H9 (cell line): Measurements from ENCODE around the gene TIMM23. TPM values are rescaled to one million over a fixed set of nuclear protein-coding genes. Genes with fewer than 3 reads are reported as not detected.

ENCODE experiments used
- DNase-seq: peaks from one replicate; pipeline ENCODE4 v3.0.0-alpha.2; 2017
- H2AFZ ChIP-seq: one replicate; pipeline ENCODE4 v1.6.1; 2013; ENCODE audit warnings: mild to moderate bottlenecking, low read length, control low read depth, moderate library complexity
- H2AK5ac ChIP-seq: 2 replicates; pipeline ENCODE4 v1.6.1; 2013; ENCODE audit warnings: low read length, control low read depth, mixed read lengths; ENCODE audit not compliant: insufficient read length
- H2BK120ac ChIP-seq: one replicate; pipeline ENCODE4 v1.6.1; 2013; ENCODE audit warnings: low read depth, mild to moderate bottlenecking, low read length, control low read depth, inconsistent platforms; ENCODE audit not compliant: poor library complexity, severe bottlenecking
- H2BK12ac ChIP-seq: 2 replicates; pipeline ENCODE4 v1.6.1; 2013; ENCODE audit warnings: low read length, control low read depth, mixed read lengths, low read depth; ENCODE audit not compliant: insufficient read length
- H2BK15ac ChIP-seq: 2 replicates; pipeline ENCODE4 v1.6.1; 2013; ENCODE audit warnings: low read depth, low read length, control low read depth
- H2BK20ac ChIP-seq: one replicate; pipeline ENCODE4 v1.6.1; 2013; ENCODE audit warnings: low read depth, mild to moderate bottlenecking, low read length, control low read depth, inconsistent platforms; ENCODE audit not compliant: poor library complexity, severe bottlenecking
- H2BK5ac ChIP-seq: 2 replicates; pipeline ENCODE4 v1.6.1; 2013; ENCODE audit warnings: low read length, control low read depth, mixed read lengths; ENCODE audit not compliant: insufficient read length
- H3K14ac ChIP-seq: 2 replicates; pipeline ENCODE4 v1.6.1; 2013; ENCODE audit warnings: low read length, control low read depth; ENCODE audit not compliant: insufficient read depth
- H3K18ac ChIP-seq: 2 replicates; pipeline ENCODE4 v1.6.1; 2013; ENCODE audit warnings: low read depth, mild to moderate bottlenecking, mixed read lengths, low read length, control low read depth; ENCODE audit not compliant: insufficient read length
- H3K23ac ChIP-seq: 2 replicates; pipeline ENCODE4 v1.6.1; 2013; ENCODE audit warnings: low read length, control low read depth, mixed read lengths, low read depth; ENCODE audit not compliant: insufficient read length
- H3K23me2 ChIP-seq: 2 replicates; pipeline ENCODE4 v1.6.1; 2013; ENCODE audit warnings: low read depth, mild to moderate bottlenecking, mixed read lengths, low read length, control low read depth; ENCODE audit not compliant: insufficient read length, poor library complexity, severe bottlenecking
- H3K27ac ChIP-seq: 2 replicates; pipeline ENCODE4 v1.5.1; 2013; ENCODE audit warnings: low read length, control low read depth, mixed read lengths, low read depth; ENCODE audit not compliant: insufficient read length
- H3K27me3 ChIP-seq: 2 replicates; pipeline ENCODE4 v1.6.1; 2013; ENCODE audit warnings: low read length, control low read depth, inconsistent platforms; ENCODE audit not compliant: insufficient read depth
- H3K4ac ChIP-seq: 2 replicates; pipeline ENCODE4 v1.6.1; 2013; ENCODE audit warnings: low read depth, mild to moderate bottlenecking, control low read depth, inconsistent platforms, low read length, moderate library complexity
- H3K4me1 ChIP-seq: 2 replicates; pipeline ENCODE4 v1.6.1; 2013; ENCODE audit warnings: low read length, control low read depth, inconsistent platforms; ENCODE audit not compliant: insufficient read depth
- H3K4me2 ChIP-seq: 2 replicates; pipeline ENCODE4 v1.6.1; 2013; ENCODE audit warnings: low read length, control low read depth, mixed read lengths; ENCODE audit not compliant: insufficient read length, insufficient read depth
- H3K56ac ChIP-seq: 2 replicates; pipeline ENCODE4 v1.6.1; 2013; ENCODE audit warnings: low read depth, mild to moderate bottlenecking, mixed read lengths, low read length, control low read depth; ENCODE audit not compliant: insufficient read length
- H3K79me1 ChIP-seq: 2 replicates; pipeline ENCODE4 v1.6.1; 2013; ENCODE audit warnings: low read depth, mild to moderate bottlenecking, moderate library complexity, low read length, control low read depth, inconsistent platforms; ENCODE audit not compliant: insufficient read depth, poor library complexity, severe bottlenecking
- H3K79me2 ChIP-seq: 2 replicates; pipeline ENCODE4 v1.6.1; 2013; ENCODE audit warnings: low read length, control low read depth, inconsistent platforms; ENCODE audit not compliant: insufficient read depth
- H3K9ac ChIP-seq: 2 replicates; pipeline ENCODE4 v1.6.1; 2013; ENCODE audit warnings: low read length, control low read depth, mixed read lengths; ENCODE audit not compliant: insufficient read length; ENCODE audit errors: extremely low read depth
- H3K9me3 ChIP-seq: one replicate; pipeline ENCODE4 v1.6.1; 2013; ENCODE audit warnings: low read depth, low read length, inconsistent platforms; ENCODE audit not compliant: control insufficient read depth
- H3T11ph ChIP-seq: one replicate; pipeline ENCODE4 v1.6.1; 2013; ENCODE audit warnings: mild to moderate bottlenecking, low read length, control low read depth, inconsistent platforms
- H4K20me1 ChIP-seq: one replicate; pipeline ENCODE4 v1.6.1; 2013; ENCODE audit not compliant: control insufficient read depth, insufficient read length, insufficient read depth
- H4K5ac ChIP-seq: 2 replicates; pipeline ENCODE4 v1.6.1; 2013; ENCODE audit warnings: low read depth, mild to moderate bottlenecking, mixed read lengths, low read length, control low read depth; ENCODE audit not compliant: insufficient read length
- H4K8ac ChIP-seq: replicated peaks from 2 replicates; pipeline ENCODE4 v1.6.1; 2013; ENCODE audit warnings: low read length, control low read depth, mixed read lengths, low read depth; ENCODE audit not compliant: insufficient read length
- H4K91ac ChIP-seq: 2 replicates; pipeline ENCODE4 v1.6.1; 2013; ENCODE audit warnings: low read depth, mild to moderate bottlenecking, moderate library complexity, mixed read lengths, low read length, control low read depth; ENCODE audit not compliant: insufficient read length
- H3K27ac Mint-ChIP-seq, 3 experiments: 2 replicates in 2 of 3; 3 replicates in 1 of 3; pipeline ENCODE4 v1.8.0; 2020 to 2021; ENCODE audit warnings: mixed read lengths in 3 of 3, mild to moderate bottlenecking in 1 of 3, moderate library complexity in 1 of 3
- H3K27me3 Mint-ChIP-seq: 2 replicates; pipeline ENCODE4 v1.8.0; 2021; ENCODE audit warnings: low read depth, mild to moderate bottlenecking, moderate library complexity, mixed read lengths
- H3K36me3 Mint-ChIP-seq, 3 experiments: 2 replicates in 2 of 3; 3 replicates in 1 of 3; pipeline ENCODE4 v1.8.0; 2020 to 2021; ENCODE audit warnings: low read depth in 3 of 3, mixed read lengths in 3 of 3; ENCODE audit not compliant: insufficient read depth in 1 of 3
- H3K4me1 Mint-ChIP-seq, 2 experiments: 2 replicates each; pipeline ENCODE4 v1.8.0; 2020; ENCODE audit warnings: mixed read lengths in 2 of 2
- H3K4me3 Mint-ChIP-seq, 2 experiments: 2 replicates in 1 of 2; 3 replicates in 1 of 2; pipeline ENCODE4 v1.8.0; 2020 to 2021; ENCODE audit warnings: mild to moderate bottlenecking in 2 of 2, mixed read lengths in 2 of 2, moderate library complexity in 1 of 2
- H3K9me3 Mint-ChIP-seq, 2 experiments: 2 replicates in 1 of 2; 3 replicates in 1 of 2; pipeline ENCODE4 v1.8.0; 2020; ENCODE audit warnings: mild to moderate bottlenecking in 2 of 2, mixed read lengths in 2 of 2, moderate library complexity in 1 of 2
- CTCF ChIP-seq: fragments of 200-600 bp; sonication (generic); conservative IDR thresholded peaks from 3 replicates; pipeline ENCODE4 v1.8.0; 2021; ENCODE audit warnings: antibody characterized with exemption, mild to moderate bottlenecking
- WGBS: extraction: QIAGEN DNeasy Blood & Tissue Kit; methylation state at CpG from one replicate; pipeline ENCODE4 v1.1.7; 2013; ENCODE audit warnings: missing lambda C conversion rate, low lambda C conversion rate, mixed read lengths; ENCODE audit not compliant: insufficient read length; ENCODE audit errors: extremely low coverage; 5-methylcytosine and 5-hydroxymethylcytosine counted together
- total RNA-seq: library from RNA; stranded (reverse); gene quantifications from 2 replicates; pipeline ENCODE4 v1.2.1, GENCODE V29; 2021

Gene TIMM23
- total RNA-seq, 1 experiment from 2014 or later = 105 TPM

- Histone ChIP-seq H3K23me2 (no peaks in the 10 kb centered on the region), H3K18ac (no peak overlapping the region), H3T11ph (no peak overlapping the region), H4K5ac (no peak overlapping the region), H2BK12ac (no peak overlapping the region), H3K27me3 (no peaks in the 10 kb centered on the region), H2BK15ac (no peak overlapping the region), H3K79me1 (peaks cover 3% of the 10 kb centered on the region), H2BK5ac (no peak overlapping the region), H4K8ac (no peak overlapping the region), H3K27ac (no peak overlapping the region), H3K79me2 (peaks cover 3% of the 10 kb centered on the region; the same call in 1 of the 2 replicates), H2BK120ac (no peak overlapping the region), H3K4me1 (no peaks in the 10 kb centered on the region; the same call in 1 of the 2 replicates), H2BK20ac (no peak overlapping the region), H2AFZ (no peak overlapping the region), H3K9ac (no peak overlapping the region), H4K20me1 (no peaks in the 10 kb centered on the region), H4K91ac (no peak overlapping the region), H2AK5ac (no peak overlapping the region), H3K23ac (no peak overlapping the region), H3K14ac (no peak overlapping the region), H3K56ac (no peak overlapping the region), H3K4me2 (no peak overlapping the region), H3K9me3 (no peaks in the 10 kb centered on the region), H3K4ac (no peak overlapping the region)
- Mint-ChIP-seq H3K4me3 (no peak overlapping the region), H3K36me3 (peaks cover 7 to 33% (median 20%) of the 10 kb centered on the region in 3 experiments; a peak in 6 of 7 replicates), H3K9me3 (no peaks in the 10 kb centered on the region), H3K27me3 (no peaks in the 10 kb centered on the region), H3K4me1 (peaks cover 6 to 16% of the 10 kb centered on the region in 2 experiments), H3K27ac (no peak overlapping the region)
- DNase-seq = no peak
- WGBS = no CpG with 5 or more reads among the region's 5 CpGs
- TF ChIP-seq CTCF = no peak
Measured at GRCh38 chr10:46016190-46016589, 43.9 kb downstream of the TIMM23 start.
